ENCODE data around the gene PARP12.

GRCh38 chr7:140081774-140082425 lies 19.1 kb upstream of the PARP12 start:
- TF ChIP-seq CTCF (IDR thresholded peaks at IDR 0.05 in 2 of 3, conservative IDR thresholded peaks at IDR 0.05 in 1 of 3; ENCODE audit: control insufficient read depth in 2 of 3, extremely low read depth in 1 of 3, insufficient read depth in 1 of 3, low read depth in 3 of 3, low read length in 3 of 3) (no peak), POLR2AphosphoS5 (IDR thresholded peaks at IDR 0.05; ENCODE audit: low read length) (no peak)
